Muscle layer of colon (tissue), 2 donors: ENCODE data around the gene CAP2.
"Not testable (repeated sequence)": the region's sequence is repeated elsewhere in the genome, so short reads cannot be mapped to it uniquely, and the experiment has no call there.

Source experiments
- H3K27ac ChIP-seq: one replicate; pipeline ENCODE4 v1.7.0; 2013; ENCODE audit warnings: low read depth, mild to moderate bottlenecking, low read length, moderate library complexity
- H3K27me3 ChIP-seq, 2 donors: one replicate each; pipeline ENCODE4 v1.7.0; 2013; ENCODE audit warnings: low read length in 2 of 2, mild to moderate bottlenecking in 2 of 2; ENCODE audit not compliant: insufficient read depth in 2 of 2, control insufficient read depth in 1 of 2
- H3K36me3 ChIP-seq: one replicate; pipeline ENCODE4 v1.7.0; 2013; ENCODE audit warnings: mild to moderate bottlenecking, low read length; ENCODE audit not compliant: insufficient read depth
- H3K4me1 ChIP-seq: one replicate; pipeline ENCODE4 v1.7.0; 2013; ENCODE audit warnings: mild to moderate bottlenecking, low read length; ENCODE audit not compliant: insufficient read depth
- H3K4me3 ChIP-seq, 2 donors: one replicate each; pipeline ENCODE4 v1.7.0; 2013; ENCODE audit warnings: low read length in 2 of 2, low read depth in 1 of 2, mild to moderate bottlenecking in 1 of 2, moderate library complexity in 1 of 2
- H3K9ac ChIP-seq: one replicate; pipeline ENCODE4 v1.7.0; 2013; ENCODE audit warnings: low read length
- H3K9me3 ChIP-seq: one replicate; pipeline ENCODE4 v1.7.0; 2013; ENCODE audit warnings: mild to moderate bottlenecking, low read length
- donor health status: abdominal sarcoma.
- donor health status: Adenocarcinoma of cecum.

CAP2 gene

GRCh38 chr6:17585766-17586490 lies 192.5 kb downstream of the CAP2 start:
- Histone ChIP-seq H3K9me3 (no peaks in the 10 kb centered on the region), H3K9ac (no peak overlapping the region), H3K4me3 (no peak overlapping the region), H3K4me1 (peaks cover 11% of the 10 kb centered on the region), H3K36me3 (no peaks in the 10 kb centered on the region), H3K27me3 (no peaks in the 10 kb centered on the region), H3K27ac (no peak overlapping the region)

- H3K36me3 ChIP-seq = not testable (repeated sequence)
Measured at GRCh38 chr6:17586623-17587022, 193.2 kb downstream of the CAP2 start.

DNA sequence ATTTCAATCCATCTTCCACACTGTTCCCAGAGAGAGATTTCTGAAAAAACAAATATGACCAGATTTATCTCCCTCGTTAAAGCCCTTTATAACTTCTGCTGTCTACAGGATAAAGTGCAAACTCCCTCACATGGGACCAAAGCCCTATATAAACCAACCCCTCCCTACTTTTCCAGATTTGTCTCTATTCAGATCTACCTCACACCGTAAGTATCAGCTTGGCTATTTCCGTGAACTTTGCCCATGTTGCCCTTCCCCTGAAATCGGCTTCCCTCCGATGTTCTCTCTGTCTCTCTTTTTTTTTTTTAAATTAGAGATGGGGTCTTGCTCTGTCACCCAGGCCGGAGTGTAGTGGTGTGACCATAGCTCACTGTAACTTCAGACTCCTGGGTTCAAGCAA lies 194.6 kb downstream of the CAP2 start:
- H3K27ac ChIP-seq = no peak overlapping the region
- no peaks in the 10 kb centered on the region for H3K27me3 ChIP-seq
- no peaks in the 10 kb centered on the region for H3K36me3 ChIP-seq
- H3K9ac ChIP-seq = no peak overlapping the region
- H3K4me1 ChIP-seq = peaks cover 11% of the 10 kb centered on the region
- no peak overlapping the region for H3K4me3 ChIP-seq
- no peaks in the 10 kb centered on the region for H3K9me3 ChIP-seq

More at GRCh38 chr6:17586623-17587022, 193.2 kb downstream of the CAP2 start:
- H3K27ac ChIP-seq, H3K9ac ChIP-seq, H3K27me3 ChIP-seq, H3K4me3 ChIP-seq, H3K9me3 ChIP-seq: not testable (repeated sequence)
- H3K4me1 ChIP-seq = peaks cover 11% of the 10 kb centered on the region

DNA sequence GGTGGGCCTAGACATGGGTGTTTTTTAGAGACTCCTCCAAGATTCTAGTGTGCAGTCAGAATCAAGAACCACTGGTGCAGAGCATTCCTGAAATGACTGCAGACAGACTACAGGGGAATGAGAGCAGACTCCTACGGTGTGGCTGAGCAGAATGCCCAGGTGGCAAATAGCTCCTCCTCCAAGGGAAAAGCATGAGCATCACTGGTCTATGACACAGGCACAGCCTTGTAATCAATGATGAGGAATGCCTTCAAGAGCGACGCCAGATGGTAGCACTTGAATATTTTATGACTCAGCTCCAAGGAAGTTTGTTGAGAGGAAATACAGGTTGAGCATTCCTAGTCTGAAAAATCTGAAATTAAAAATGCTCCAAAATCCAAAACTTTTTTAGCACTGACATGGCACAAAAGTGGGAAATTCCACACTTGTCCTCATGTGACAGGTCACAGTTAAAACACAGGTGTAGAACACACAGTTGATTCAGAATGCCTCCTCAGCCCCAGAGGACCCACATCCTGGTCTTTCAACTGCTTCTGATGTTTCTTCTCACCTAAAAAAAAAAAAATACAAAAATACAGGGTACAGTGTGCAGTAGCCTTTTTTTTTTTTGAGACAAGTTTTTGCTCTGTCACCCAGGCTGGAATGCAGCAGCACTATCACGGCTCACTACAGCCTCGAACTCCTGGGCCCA lies 196.2 kb downstream of the CAP2 start:
- Histone ChIP-seq H3K36me3 (no peaks in the 10 kb centered on the region), H3K9ac (no peak overlapping the region), H3K27me3 (no peaks in the 10 kb centered on the region), H3K4me3 (no peak overlapping the region), H3K27ac (no peak overlapping the region), H3K9me3 (no peaks in the 10 kb centered on the region), H3K4me1 (no peaks in the 10 kb centered on the region)

- H3K36me3 ChIP-seq = no peaks in the 10 kb centered on the region
- no peak overlapping the region for H3K27ac ChIP-seq
- no peak overlapping the region for H3K9ac ChIP-seq
- no peaks in the 10 kb centered on the region for H3K4me1 ChIP-seq
- H3K4me3 ChIP-seq = no peak overlapping the region
- no peaks in the 10 kb centered on the region for H3K27me3 ChIP-seq
- no peaks in the 10 kb centered on the region for H3K9me3 ChIP-seq
Measured at GRCh38 chr6:17591287-17591686, 197.9 kb downstream of the CAP2 start.

DNA sequence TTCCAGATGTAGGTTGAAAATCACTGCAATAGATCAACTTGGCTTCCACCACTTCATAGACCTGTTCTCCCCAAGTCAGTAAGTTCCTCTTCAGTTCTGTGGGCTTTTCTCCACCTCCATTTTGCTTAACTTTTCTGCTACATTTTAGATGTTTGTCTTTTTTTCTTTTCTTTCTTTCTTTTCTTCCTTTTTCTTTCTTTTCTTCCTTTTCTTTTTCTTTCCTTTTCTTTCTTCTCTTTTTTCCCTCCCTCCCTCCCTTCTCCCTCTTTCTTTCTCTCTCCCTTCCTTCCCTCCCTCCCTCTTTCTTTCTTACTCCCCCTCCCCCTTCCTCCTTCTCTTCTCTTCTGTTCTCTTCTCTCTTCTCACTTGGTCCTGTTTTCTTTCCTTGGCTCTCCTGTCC lies 199.9 kb downstream of the CAP2 start:
- Histone ChIP-seq H3K4me1 (no peaks in the 10 kb centered on the region), H3K9ac (no peak overlapping the region), H3K4me3 (no peak overlapping the region), H3K27me3 (no peaks in the 10 kb centered on the region), H3K36me3 (no peaks in the 10 kb centered on the region), H3K9me3 (no peaks in the 10 kb centered on the region), H3K27ac (no peak overlapping the region)

DNA sequence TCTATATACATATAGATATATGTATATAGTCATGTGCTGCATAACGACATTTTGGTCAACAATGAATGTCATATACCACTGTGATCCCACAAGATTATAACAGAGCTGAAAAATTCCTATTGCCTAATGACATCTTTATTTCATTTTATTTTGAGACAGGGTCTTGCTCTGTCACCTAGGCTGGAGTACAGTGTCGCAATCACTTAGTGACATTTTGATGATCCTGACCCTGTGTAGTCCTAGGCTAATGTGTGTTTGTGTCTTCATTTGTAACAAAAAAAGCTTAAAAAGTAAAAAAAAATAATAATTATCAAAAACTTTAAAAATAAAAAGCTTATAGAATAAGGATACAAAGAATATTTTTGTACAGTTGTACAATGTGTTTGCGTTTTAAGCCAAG lies 202.7 kb downstream of the CAP2 start:
- no peaks in the 10 kb centered on the region for H3K27me3 ChIP-seq
- no peak overlapping the region for H3K9ac ChIP-seq
- H3K27ac ChIP-seq = no peak overlapping the region
- no peak overlapping the region for H3K4me3 ChIP-seq
- no peaks in the 10 kb centered on the region for H3K9me3 ChIP-seq
- H3K4me1 ChIP-seq = no peaks in the 10 kb centered on the region
- no peaks in the 10 kb centered on the region for H3K36me3 ChIP-seq

GRCh38 chr6:17599877-17600526 lies 206.6 kb downstream of the CAP2 start, which contains the start of gene FAM8A1:
TSS of gene FAM8A1 (plus strand) at chr6:17600302. CDS start at chr6:17600410, 108 bp downstream.
- Histone ChIP-seq H3K4me3 (peak within 1 kb of the TSS; percentile 74 to 99), H3K36me3 (peaks cover 12% of the 10 kb centered on the region), H3K27ac (peak within 1 kb of the TSS; percentile 93), H3K9me3 (no peaks in the 10 kb centered on the region), H3K4me1 (peaks cover 16% of the 10 kb centered on the region), H3K9ac (peak within 1 kb of the TSS; percentile 91), H3K27me3 (no peaks in the 10 kb centered on the region)

DNA sequence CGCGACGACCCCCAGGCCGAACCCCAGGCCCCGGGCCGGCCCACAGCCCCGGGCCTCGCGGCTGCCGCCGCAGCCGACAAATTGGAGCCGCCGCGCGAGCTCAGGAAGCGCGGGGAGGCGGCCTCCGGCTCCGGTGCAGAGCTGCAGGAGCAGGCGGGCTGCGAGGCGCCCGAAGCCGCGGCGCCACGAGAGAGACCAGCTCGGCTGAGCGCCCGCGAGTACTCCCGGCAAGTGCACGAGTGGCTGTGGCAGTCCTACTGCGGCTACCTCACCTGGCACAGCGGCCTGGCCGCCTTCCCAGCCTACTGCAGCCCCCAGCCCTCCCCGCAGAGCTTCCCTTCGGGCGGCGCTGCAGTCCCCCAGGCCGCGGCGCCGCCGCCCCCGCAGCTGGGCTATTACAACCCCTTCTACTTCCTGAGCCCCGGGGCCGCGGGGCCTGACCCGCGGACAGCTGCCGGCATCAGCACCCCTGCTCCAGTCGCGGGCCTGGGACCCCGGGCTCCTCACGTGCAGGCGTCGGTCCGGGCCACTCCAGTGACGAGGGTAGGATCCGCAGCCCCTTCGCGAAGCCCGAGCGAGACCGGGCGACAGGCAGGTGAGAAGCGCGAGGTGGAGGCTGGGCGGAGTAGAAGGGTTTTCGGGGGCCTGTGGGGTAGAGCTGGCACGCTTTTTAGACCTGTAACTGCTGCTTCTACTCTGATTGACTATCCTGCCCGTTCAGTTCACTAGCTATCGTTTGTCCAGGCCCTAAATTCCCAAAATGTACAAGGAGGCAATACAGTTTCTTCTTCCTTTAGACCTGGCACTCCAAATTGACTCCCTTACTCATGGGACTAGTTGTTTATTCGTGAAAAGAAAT lies 207.4 kb downstream of the CAP2 start:
- no peaks in the 10 kb centered on the region for H3K27me3 ChIP-seq
- peak overlapping the region; percentile 93 for H3K27ac ChIP-seq
- peaks cover 18% of the 10 kb centered on the region for H3K36me3 ChIP-seq

DNA sequence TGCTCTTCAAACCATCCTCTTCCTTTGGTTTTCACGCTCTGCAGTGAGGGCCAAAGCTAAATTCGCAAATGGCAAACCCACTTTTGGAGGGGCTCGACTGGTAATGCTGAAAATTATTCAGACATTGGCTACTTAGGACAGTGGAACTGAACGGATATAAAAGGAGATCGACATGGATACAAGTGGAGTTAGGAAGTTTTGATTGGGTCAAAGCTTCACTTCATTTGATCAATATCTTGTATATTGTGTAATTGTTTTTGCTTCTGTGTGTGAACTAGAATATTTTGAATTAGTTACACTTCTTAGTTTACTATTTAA lies 207.9 kb downstream of the CAP2 start:
- peak overlapping the region; percentile 74 to 99 for H3K4me3 ChIP-seq
- H3K9me3 ChIP-seq = no peaks in the 10 kb centered on the region
- peak overlapping the region; percentile 91 for H3K9ac ChIP-seq
- H3K27me3 ChIP-seq = no peaks in the 10 kb centered on the region
- peak overlapping the region; percentile 93 for H3K27ac ChIP-seq
- peaks cover 19% of the 10 kb centered on the region for H3K36me3 ChIP-seq
- peaks cover 16% of the 10 kb centered on the region for H3K4me1 ChIP-seq

More for the DNA sequence above, 207.4 kb downstream of the CAP2 start:
- H3K9ac ChIP-seq = peak overlapping the region; percentile 91
- no peaks in the 10 kb centered on the region for H3K9me3 ChIP-seq
- H3K4me1 ChIP-seq = peaks cover 16% of the 10 kb centered on the region
- peak overlapping the region; percentile 74 to 99 for H3K4me3 ChIP-seq

DNA sequence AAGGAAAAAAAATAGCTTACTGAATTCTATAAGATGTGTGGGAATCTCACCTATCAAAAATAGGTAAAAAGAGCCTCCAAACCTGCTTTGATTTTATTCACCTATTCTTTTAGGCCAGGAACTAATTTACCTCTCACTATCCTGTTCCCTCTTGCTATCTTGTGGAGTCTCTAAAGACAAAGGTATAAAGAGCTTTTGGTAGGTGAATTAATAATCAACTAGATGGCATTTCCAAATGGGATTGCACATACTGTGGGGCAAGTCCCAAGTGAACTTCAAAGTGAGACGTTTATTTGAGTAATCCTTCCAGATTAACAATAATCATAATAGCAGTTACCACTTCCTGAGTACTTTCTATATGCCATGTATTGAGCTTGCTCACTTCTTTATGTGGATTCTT lies 209.5 kb downstream of the CAP2 start:
- no peaks in the 10 kb centered on the region for H3K9me3 ChIP-seq
- no peak overlapping the region for H3K4me3 ChIP-seq
- H3K27ac ChIP-seq = no peak overlapping the region
- peaks cover 16% of the 10 kb centered on the region for H3K4me1 ChIP-seq
- no peak overlapping the region for H3K9ac ChIP-seq
- peaks cover 29% of the 10 kb centered on the region for H3K36me3 ChIP-seq
- H3K27me3 ChIP-seq = no peaks in the 10 kb centered on the region
